ENCODE measurements around the gene CYP1B1.

- no peak for TF ChIP-seq POLR2A (IDR thresholded peaks at IDR 0.05; ENCODE audit: low read length)
- no peak for TF ChIP-seq GATA1 (IDR thresholded peaks at IDR 0.05; ENCODE audit: low read depth, low read length)
These were observed 46.4 kb upstream of the CYP1B1 start for GRCh38 chr2:38122344-38122743.
